GM21515 (cell line): ENCODE measurements around the gene COMMD9.
"Not testable (repeated sequence)": the region's sequence is repeated elsewhere in the genome, so short reads cannot be mapped to it uniquely, and the experiment has no call there.

Experiments
- ATAC-seq: cut with Tn5 transposase; IDR thresholded peaks from one replicate; pipeline ENCODE4 v1.9.1; 2021; ENCODE audit not compliant: unreplicated experiment

The COMMD9 gene

GRCh38 chr11:36289226-36289852 lies at the start of gene COMMD9:
TSS of gene COMMD9 (minus strand) at chr11:36289424. CDS start at chr11:36289412, 12 bp downstream.
- ATAC-seq, result peak; percentile 98

GRCh38 chr11:36333897-36334296 lies 44.7 kb upstream of the COMMD9 start:
- no peak for ATAC-seq

GRCh38 chr11:36333468-36333867 lies 44.2 kb upstream of the COMMD9 start:
- ATAC-seq, result no peak

- ATAC-seq, result no peak
These were observed 41.2 kb upstream of the COMMD9 start for GRCh38 chr11:36330411-36330810.

GRCh38 chr11:36328966-36329673 lies 39.9 kb upstream of the COMMD9 start:
- ATAC-seq, result no peak

GRCh38 chr11:36326524-36327419 lies 37.5 kb upstream of the COMMD9 start:
- no peak for ATAC-seq

GRCh38 chr11:36325403-36325802 lies 36.2 kb upstream of the COMMD9 start:
- not testable (repeated sequence) for ATAC-seq

GRCh38 chr11:36324956-36325355 lies 35.7 kb upstream of the COMMD9 start:
- ATAC-seq, result not testable (repeated sequence)

GRCh38 chr11:36317992-36318391 lies 28.8 kb upstream of the COMMD9 start:
- no peak for ATAC-seq

GRCh38 chr11:36316049-36316448 lies 26.8 kb upstream of the COMMD9 start:
- ATAC-seq, result no peak

GRCh38 chr11:36314434-36314767 lies 25.2 kb upstream of the COMMD9 start:
- ATAC-seq, result no peak

GRCh38 chr11:36313750-36314433 lies 24.7 kb upstream of the COMMD9 start:
- no peak for ATAC-seq

GRCh38 chr11:36312611-36313472 lies 23.6 kb upstream of the COMMD9 start:
- ATAC-seq, result no peak

- no peak for ATAC-seq
These were observed 22.8 kb upstream of the COMMD9 start for GRCh38 chr11:36311926-36312595.

- ATAC-seq, result no peak
These were observed 20.6 kb upstream of the COMMD9 start for GRCh38 chr11:36309779-36310178.

GRCh38 chr11:36308577-36308976 lies 19.4 kb upstream of the COMMD9 start:
- ATAC-seq, result no peak

- ATAC-seq, result no peak
These were observed 17.7 kb upstream of the COMMD9 start for GRCh38 chr11:36306888-36307287.

- no peak for ATAC-seq
These were observed 15.8 kb upstream of the COMMD9 start for GRCh38 chr11:36305047-36305446.

GRCh38 chr11:36304351-36304750 lies 15.1 kb upstream of the COMMD9 start:
- ATAC-seq, result no peak

GRCh38 chr11:36300650-36301049 lies 11.4 kb upstream of the COMMD9 start:
- no peak for ATAC-seq
